Gastroesophageal sphincter (tissue), 3 donors: ENCODE results near the gene ZFHX3.

Experiments used
- CTCF ChIP-seq, 4 experiments: fragments of 200-600 bp in 2 of 4; fragments of 450-650 bp in 2 of 4; sonication (generic) in 1 of 4; IDR thresholded peaks; one replicate each; pipeline ENCODE4 v1.5.1; 2017 to 2019; ENCODE audit warnings: antibody characterized with exemption in 4 of 4, mild to moderate bottlenecking in 2 of 4, moderate library complexity in 2 of 4
- EP300 ChIP-seq: sonication (generic); formaldehyde crosslinking; IDR thresholded peaks from one replicate; pipeline ENCODE4 v1.6.1; 2017; ENCODE audit warnings: antibody characterized with exemption, mild to moderate bottlenecking
- POLR2A ChIP-seq, 2 donors: fragments of 450-650 bp; IDR thresholded peaks; one replicate each; pipeline ENCODE4 v1.6.1; 2017; ENCODE audit warnings: antibody characterized with exemption in 2 of 2, mild to moderate bottlenecking in 2 of 2, moderate library complexity in 1 of 2

GRCh38 chr16:72829846-72830775 is 217.8 kb downstream of the ZFHX3 start:
- TF ChIP-seq EP300 (no peak), CTCF (IDR thresholded peaks at IDR 0.05) (no peak), POLR2A (IDR thresholded peaks at IDR 0.05) (no peak)
